IPS-NIHi11 (cell line): Measurements from ENCODE around the gene PPP1R26.

ENCODE experiments used
- DNase-seq: peaks from one replicate; pipeline ENCODE4 v3.0.0; 2012; ENCODE audit warnings: mixed read lengths, low spot score

PPP1R26 gene

GRCh38 chr9:135488013-135488330, 8.4 kb downstream of the PPP1R26 start:
- DNase-seq = no peak

GRCh38 chr9:135488527-135488926, 8.9 kb downstream of the PPP1R26 start:
- no peak for DNase-seq

- DNase-seq = no peak
Measured at GRCh38 chr9:135489188-135489906, 9.8 kb downstream of the PPP1R26 start.

GRCh38 chr9:135490166-135490870, 10.7 kb downstream of the PPP1R26 start:
- DNase-seq = no peak

GRCh38 chr9:135490980-135491464, 11.4 kb downstream of the PPP1R26 start:
- no peak for DNase-seq

- no peak for DNase-seq
Measured at GRCh38 chr9:135491764-135492163, 12.2 kb downstream of the PPP1R26 start.

GRCh38 chr9:135492886-135493669, 13.5 kb downstream of the PPP1R26 start:
- no peak for DNase-seq

GRCh38 chr9:135494791-135495559, 15.4 kb downstream of the PPP1R26 start:
- DNase-seq = no peak

- no peak for DNase-seq
Measured at GRCh38 chr9:135498381-135499126, 19.0 kb downstream of the PPP1R26 start.

- DNase-seq = peak; percentile 89
Measured at GRCh38 chr9:135499326-135500070, 19.9 kb downstream of the PPP1R26 start.

GRCh38 chr9:135500071-135500524, 20.5 kb downstream of the PPP1R26 start:
- no peak for DNase-seq

- DNase-seq = peak; percentile 97
Measured at GRCh38 chr9:135500525-135501260, 21.1 kb downstream of the PPP1R26 start, which contains the start of gene MRPS2. Gene MRPS2, plus strand, starts transcription at chr9:135500682. Its CDS starts 29 bp downstream, at chr9:135500711.

GRCh38 chr9:135501261-135502167, 21.9 kb downstream of the PPP1R26 start:
- DNase-seq = peak; percentile 84

- no peak for DNase-seq
Measured at GRCh38 chr9:135502168-135502872, 22.7 kb downstream of the PPP1R26 start.

GRCh38 chr9:135502873-135503321, 23.3 kb downstream of the PPP1R26 start:
- DNase-seq = no peak

GRCh38 chr9:135503371-135504261, 24.0 kb downstream of the PPP1R26 start:
- no peak for DNase-seq
